ENCODE results near the gene CNTN4. TPM values are rescaled to one million over a fixed set of nuclear protein-coding genes. Genes with fewer than 3 reads are reported as not detected.
"Not testable (repeated sequence)": the region's sequence is repeated elsewhere in the genome, so short reads cannot be mapped to it uniquely, and the experiment has no call there.

Gene CNTN4
- total RNA-seq, 2 donors from 2014 or later = 48.3 to 66.5 TPM

DNA sequence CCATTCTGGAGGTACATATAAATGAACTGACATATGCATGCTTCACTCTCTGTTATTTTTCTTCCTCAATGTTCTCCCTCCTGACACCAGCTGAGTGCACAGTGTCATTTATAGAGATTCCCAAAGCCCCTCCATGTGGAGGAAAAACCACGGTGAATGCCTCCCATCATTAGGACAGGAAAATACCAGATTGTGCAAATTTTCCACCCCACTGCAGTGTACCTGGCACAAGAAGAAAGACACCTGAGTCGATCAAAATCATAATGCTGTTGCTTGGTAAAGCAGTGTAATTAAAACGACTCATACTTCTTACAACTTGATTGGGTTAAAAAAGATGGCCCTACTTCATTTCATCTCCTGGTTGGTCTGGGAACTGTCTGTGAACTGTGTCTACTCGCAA, 720.9 kb downstream of the CNTN4 start:
- DNase-seq (ENCODE audit: low spot score) = no peak
- intact Hi-C loops (cut with DNase I) = no loop called here

DNA sequence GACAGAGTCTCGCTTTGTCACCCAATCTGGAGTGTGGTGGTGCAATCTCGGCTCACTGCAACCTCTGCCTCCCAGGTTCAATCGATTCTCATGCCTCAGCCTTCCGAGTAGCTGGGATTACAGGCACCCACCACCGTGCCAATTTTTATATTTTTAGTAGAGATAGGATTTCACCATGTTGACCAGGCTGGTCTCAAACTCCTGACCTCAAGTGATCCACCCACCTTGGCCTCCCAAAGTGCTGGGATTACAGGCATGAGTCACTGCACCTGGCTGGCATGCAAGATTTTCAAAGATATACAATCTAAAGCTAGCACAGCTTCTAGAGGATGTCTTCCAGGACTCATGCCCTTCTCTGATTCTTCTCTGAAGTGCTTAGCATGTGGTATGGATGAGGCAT, 722.3 kb downstream of the CNTN4 start:
- intact Hi-C loops (cut with DNase I); DNase-seq (ENCODE audit: low spot score): not testable (repeated sequence)

DNA sequence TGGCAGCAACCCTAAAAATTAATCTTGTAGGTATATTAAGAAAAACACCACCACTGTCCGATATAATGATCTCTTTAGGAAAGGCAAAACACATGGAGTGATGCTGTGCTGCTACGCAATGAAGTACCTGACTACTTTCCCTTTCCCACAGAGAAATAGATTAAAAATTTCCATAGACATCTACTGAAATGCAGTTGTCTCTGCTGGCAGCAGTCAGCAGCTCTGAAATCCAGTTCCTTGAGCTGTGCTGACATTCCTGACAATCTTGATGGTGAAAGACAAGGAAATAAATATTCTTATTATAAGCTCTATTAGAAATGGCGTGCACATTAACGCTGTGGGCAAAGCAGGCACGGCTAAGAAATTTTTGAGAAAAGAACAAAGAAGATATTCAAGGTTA, 723.9 kb downstream of the CNTN4 start:
- DNase-seq (ENCODE audit: low spot score) = no peak
- intact Hi-C loops (cut with DNase I) = loop anchor here in 1 of 2 donors (1.0 kb wide), 1 partner anchor 49 kb away; no protein-coding TSS in a partner anchor

DNA sequence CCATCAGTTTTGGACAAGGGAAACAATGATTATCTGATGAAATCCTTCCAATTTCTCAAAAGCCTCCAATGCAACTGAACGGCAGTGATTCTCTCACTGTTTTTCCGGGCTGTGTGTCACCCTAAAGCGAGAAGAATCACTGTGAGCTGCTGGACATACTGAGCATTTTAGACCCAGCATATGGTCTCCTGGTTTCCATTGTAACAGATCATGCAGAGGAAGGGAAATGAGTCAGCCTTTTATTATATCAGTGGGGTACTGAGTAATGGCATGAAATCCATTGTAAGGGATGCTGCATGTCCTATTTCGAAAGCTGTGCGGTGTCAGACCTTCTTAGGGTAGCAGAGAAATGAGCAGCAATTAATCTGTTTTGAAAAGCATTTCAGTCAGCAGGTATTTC, 724.4 kb downstream of the CNTN4 start:
- DNase-seq (ENCODE audit: low spot score) = no peak
- intact Hi-C loops (cut with DNase I) = loop anchor here in 1 of 2 donors (1.0 kb wide), 1 partner anchor 48 kb away; no protein-coding TSS in a partner anchor

DNA sequence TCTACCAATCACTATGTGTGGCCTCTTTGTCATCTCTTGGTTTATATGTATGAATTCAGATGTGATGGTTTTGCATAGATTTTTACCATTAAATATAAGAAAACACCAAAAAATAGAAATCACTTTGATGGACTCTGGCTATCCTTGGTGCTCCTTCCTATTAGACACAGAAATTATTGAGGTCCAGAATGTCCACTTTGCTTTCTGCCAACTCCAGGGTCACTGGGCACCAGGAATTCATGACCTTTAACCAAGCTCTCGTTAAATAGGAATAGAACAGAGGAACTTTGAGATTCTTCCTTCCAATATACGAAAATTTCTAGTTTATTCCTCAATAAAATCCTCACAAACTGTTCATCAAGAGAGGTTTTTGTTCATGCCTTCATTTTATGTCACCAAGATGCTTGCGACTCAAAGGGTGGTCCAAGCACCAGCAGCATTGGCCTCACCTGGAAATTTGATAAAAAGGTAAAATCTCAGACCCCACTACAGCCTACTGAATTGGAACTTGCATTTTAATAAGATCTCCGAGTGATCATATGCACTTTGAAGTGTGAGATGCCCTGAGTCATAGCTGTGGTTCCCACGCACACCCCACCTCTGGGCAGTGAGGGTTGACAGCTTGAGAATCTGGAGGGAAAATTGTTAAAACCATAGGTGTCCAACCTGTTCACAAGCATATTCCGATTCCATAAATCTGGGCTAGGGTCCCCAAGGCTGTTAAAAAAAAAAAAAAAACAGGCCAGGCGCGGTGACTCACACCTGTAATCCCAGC, 725.0 kb downstream of the CNTN4 start:
- no peak for DNase-seq (ENCODE audit: low spot score)
- intact Hi-C loops (cut with DNase I) = loop anchor here in 1 of 2 donors (1.0 kb wide), 1 partner anchor 48 kb away; no protein-coding TSS in a partner anchor

DNA sequence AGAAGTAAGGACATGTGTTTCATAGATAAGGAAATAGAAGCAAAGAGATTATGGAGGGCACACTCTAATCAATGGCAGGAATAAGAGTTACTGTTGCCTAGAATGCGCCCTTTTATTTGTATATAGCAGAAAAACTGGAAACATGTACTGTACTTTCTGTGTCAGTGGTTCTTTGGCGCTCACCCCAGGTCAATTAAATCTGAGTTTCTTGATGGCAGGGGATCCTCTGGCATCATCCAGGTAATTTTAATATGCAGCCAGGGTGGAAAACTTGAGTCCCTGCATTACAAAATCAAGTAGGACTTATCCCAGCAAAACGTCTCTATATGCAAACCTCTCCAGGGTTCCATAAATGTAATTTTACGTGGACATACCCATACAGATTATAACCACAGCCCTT, 727.4 kb downstream of the CNTN4 start:
- no peak for DNase-seq (ENCODE audit: low spot score)
- intact Hi-C loops (cut with DNase I) = no loop called here

DNA sequence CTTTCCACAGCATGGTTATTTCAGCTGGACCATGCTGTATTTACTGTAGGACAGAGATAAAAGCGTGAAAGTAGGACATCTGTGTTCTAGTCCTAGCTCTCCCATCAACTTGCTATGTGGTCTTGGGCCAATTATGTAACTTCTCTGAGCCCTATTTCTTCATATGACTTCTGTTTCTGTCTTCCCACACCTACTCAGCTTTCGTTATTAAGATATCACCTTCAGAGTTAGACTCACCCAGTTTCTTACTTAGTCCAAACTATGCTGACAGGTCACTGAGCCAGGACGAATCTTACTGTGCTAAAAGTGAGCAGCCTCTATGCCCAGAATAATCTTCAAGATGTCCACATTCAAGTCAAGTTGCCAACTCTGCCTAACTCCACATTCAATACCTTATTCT, 727.8 kb downstream of the CNTN4 start:
- intact Hi-C loops (cut with DNase I) = no loop called here
- no peak for DNase-seq (ENCODE audit: low spot score)

DNA sequence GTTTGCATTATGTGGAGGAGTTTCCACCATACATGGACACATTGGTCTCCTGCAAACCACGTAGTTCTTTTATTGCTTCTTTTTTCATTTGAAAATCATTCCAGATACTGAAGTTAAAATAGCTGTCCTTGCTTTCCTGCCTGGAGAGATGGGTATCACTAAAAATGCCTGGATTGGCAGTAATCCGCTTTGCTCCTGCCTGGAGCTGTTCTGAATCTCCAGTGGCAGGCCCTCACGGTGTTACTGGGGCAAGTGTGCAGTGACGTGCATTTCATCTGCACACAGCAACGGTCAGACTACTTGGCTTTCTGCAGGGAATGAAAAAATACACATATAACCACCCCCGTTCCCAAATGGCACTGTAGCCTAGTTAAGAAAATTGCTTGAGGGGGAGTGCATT, 738.6 kb downstream of the CNTN4 start:
- intact Hi-C loops (cut with DNase I) = no loop called here
- no peak for DNase-seq (ENCODE audit: low spot score)

DNA sequence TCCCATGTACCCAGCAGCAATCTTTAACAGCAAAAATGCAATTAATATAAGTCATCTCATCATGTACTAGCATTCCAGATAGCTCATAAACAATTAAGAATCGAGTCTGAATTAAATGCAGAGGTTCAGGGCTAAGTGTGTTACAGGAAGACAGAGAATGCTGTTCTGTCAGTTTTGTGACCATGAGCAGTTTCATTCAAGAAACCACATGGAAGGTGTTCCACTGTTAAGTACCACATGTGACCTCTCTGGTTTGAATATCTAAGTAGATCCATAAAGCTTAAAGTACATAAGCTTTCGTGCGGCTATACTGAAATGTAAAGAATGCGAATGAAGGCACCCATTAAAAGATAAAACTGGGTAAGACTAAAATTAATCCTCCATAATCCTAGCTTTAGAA, 739.2 kb downstream of the CNTN4 start:
- intact Hi-C loops (cut with DNase I) = no loop called here
- no peak for DNase-seq (ENCODE audit: low spot score)

DNA sequence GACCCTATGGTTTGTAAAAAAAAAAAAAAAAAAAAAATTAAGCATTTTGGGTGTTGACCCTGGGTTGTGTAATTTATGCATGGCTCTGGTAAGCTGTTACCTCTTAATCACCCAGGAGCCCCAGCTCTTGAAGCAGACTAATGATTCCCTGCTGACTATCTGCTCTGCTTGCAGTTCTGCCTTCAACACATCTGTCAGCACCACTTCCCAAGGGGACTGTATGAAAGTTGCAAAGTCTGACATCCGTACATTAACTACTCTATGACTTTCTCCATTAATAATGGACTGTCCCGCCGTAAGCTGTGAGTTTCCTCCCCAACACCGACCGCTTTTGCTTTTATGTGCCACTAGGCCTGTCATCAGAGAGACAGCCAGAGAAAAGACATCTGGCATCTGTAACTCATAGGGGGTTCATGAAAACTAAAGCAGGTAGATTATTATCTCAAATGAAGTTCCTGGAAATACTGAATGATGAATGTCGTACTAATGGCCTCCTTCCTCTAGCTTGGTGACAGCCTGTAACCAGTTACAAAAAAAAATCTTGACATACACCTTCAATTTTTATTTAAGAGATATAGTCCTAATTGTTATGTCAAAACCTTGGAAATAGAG, 740.0 kb downstream of the CNTN4 start:
- intact Hi-C loops (cut with DNase I) = no loop called here

DNA sequence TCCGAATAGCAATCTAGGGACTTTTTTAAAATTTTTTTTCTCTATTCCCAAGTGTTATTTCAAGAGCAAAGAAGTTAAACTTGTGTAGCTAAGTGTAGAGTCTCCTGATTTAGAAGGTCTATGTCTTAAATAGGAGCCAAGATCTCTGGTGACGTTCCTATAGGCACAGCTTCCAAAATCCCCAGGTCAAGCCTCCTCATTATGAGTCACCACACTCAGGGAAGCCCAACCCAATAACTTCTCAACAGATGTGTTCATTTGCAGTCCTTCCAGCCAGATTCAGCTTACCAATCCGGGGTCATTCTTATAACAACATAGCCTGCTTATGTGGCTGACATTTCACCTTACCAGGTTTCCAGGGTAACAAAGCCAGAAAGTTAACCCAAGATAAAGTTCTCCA, 741.2 kb downstream of the CNTN4 start:
- intact Hi-C loops (cut with DNase I) = no loop called here
- no peak for DNase-seq (ENCODE audit: low spot score)

More for the DNA sequence above, 740.0 kb downstream of the CNTN4 start:
- DNase-seq (ENCODE audit: low spot score) = no peak

DNA sequence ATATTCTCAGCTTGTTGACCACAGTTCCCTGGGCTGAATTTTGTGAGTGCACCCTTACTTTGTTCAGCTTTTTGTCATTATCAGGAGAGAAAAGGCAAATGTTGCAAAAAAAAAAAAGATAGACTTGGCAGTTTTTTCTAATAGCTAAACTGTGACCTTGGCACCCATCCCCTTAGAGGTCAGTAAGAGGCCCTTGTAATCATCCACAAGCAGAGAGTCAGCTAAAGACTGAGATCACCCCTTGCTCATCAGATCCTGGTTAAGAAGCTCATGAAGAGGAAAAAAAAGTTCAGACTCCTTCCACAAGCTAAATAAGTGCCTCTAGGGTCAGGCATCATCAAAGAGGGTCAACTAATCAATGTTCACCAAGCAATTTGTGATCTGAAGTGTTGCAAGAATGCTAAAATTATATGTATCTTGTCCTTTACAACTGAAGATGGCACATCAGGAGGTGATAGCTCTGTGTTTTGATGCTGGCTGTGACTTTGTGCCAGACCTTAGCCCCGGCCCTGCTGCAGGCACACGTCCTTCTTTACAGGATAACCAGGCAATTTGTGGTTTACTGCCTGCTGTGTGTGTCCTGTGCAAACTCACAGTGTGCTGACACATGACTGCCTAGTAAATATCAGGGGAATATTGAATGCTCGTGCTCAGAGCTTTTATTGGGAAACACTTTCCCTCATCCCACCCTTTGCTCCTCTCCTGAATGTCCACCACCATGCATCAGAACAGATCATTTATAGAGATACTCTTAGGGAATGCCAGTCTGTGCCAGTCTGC, 748.6 kb downstream of the CNTN4 start:
- no peak for DNase-seq (ENCODE audit: low spot score)
- intact Hi-C loops (cut with DNase I) = no loop called here

DNA sequence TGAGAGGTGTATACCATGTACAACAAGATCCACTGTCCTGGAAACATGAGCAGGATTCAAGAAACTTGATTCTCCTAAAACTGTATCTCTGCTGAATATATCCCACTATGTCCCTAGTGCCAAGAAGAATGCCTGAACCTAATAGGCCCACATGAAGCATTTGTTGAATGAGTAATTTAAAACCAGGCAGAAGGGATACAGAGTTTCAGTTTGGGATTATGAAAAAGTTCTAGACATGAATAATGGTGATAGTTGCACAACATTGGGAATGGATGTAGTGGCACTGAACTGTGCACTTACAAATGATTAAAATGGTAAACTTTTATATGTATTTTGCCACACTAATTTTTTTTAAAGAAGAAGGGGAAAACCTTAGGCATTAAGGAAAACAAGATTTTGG, 750.4 kb downstream of the CNTN4 start:
- no peak for DNase-seq (ENCODE audit: low spot score)

DNA sequence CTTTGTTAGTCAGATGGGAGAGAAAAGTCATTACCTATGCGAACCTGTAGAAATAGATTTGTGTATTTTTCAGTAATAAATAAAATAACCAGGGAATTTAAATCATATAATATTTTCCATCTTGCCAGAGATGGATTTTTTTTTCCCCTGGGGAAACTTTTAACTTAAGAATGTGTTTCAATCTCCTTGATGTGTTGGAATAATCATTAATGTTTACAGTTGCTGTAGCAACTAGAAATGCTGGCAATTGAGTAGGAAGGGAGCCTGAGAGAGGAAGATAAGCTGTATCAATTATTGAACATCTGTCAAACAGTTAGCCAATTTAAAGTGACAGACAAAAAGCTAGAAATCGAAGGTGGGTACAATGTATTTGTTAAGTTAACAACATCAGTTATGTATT, 752.0 kb downstream of the CNTN4 start:
- DNase-seq (ENCODE audit: low spot score) = no peak
- intact Hi-C loops (cut with DNase I) = no loop called here

More for the DNA sequence above, 750.4 kb downstream of the CNTN4 start:
- intact Hi-C loops (cut with DNase I) = no loop called here

DNA sequence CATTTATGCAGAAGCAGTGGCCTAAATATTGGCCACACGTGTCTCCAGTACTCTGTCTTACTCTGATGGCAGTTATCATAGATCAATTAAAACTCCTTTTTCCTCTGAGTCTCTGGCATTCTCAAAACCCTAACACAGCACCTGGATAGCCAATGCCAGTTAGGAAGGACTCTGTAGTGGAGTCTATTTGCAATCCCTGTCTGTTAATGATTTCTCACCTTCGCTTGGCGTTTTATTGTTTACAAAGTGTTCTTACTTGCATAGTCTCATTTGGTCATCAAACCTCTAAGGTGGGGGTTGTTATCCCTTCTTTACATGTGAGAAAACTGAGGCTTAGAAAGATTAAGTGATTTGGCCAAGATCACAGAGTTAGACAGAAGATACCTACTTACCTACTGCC, 752.7 kb downstream of the CNTN4 start:
- no peak for DNase-seq (ENCODE audit: low spot score)
- intact Hi-C loops (cut with DNase I) = no loop called here

DNA sequence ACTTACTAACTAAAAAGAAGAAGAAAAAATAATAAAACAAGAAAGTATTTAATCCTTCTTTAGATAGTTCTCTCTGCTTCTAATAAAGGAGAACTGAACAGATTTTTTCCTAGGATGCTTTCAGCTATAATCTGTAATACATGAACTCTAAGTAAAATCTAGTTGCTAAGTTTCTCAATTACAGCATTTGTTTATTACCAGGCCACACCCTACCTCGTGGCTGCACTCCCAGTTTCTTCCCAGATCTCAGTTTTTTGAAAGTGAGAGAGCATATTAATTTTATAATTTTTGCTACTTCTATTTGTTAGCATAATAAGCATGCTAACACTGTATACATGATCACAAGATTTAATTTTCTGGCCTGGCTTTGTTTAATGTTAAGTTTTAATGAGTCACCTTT, 753.2 kb downstream of the CNTN4 start:
- no peak for DNase-seq (ENCODE audit: low spot score)
- intact Hi-C loops (cut with DNase I) = no loop called here

DNA sequence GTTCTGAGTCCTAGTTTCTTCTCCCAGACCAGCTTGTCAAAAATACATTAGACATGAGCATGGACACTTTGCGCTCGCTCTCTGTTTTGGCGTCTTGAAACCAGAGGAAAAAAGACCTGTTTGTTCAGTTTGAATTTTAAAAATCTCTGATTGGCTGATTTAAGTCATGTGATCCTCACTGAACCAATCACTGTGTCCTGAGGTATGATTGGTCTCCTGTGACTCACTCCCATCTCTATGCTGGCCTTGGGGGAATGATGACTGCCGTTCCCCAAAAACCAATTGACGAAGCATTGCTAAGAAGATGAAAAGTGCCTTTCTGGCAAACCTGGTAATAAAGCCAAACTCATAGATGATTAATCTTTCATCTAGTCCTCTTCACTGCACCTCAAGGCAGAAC, 755.0 kb downstream of the CNTN4 start:
- intact Hi-C loops (cut with DNase I) = no loop called here
- no peak for DNase-seq (ENCODE audit: low spot score)

DNA sequence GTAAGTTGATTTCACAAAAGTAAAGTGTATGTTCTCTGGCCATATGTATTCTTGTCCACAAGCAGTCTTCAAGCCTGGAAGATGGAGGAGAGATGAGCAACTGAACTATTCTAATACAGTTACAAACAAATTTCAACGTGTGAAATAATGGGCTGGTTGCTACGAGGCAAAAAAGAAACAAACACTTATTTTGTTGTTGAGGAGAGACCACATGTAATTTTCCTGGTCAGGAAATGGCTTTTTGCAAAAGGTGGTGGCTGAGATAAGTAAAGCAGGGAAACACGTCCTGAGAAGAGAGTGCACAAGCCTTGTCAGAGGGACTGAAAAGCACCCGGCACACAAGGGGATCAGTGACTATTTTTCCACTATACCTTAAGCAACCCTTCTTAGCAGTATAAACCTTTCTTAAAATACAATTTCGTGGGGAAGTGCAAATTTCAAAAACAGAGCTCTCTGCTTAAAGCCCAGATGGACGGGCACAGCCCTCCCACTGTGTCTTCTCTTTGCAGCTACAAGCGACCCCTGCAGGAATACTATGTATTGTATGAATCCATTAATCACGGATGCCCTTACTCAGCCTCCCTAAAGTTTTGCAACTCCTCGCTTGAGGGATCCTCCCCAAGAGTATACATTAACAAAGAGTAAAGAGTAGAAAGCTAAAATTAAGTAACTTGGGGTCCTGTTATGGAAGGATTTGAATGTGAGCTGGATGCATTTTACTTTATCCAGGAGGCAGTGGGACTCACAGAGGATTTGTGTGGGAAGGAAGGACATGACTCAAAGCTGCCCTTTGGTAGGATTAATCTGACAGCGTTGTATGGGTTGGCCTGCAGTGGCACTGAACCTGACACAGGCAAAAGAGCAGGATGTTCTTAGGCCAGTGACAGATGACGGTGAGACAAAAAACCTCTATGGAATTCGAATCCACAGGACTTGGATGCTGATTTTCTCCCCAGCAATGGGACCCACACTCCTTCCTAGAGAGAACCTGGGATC, 757.8 kb downstream of the CNTN4 start:
- no peak for DNase-seq (ENCODE audit: low spot score)
- intact Hi-C loops (cut with DNase I) = no loop called here

DNA sequence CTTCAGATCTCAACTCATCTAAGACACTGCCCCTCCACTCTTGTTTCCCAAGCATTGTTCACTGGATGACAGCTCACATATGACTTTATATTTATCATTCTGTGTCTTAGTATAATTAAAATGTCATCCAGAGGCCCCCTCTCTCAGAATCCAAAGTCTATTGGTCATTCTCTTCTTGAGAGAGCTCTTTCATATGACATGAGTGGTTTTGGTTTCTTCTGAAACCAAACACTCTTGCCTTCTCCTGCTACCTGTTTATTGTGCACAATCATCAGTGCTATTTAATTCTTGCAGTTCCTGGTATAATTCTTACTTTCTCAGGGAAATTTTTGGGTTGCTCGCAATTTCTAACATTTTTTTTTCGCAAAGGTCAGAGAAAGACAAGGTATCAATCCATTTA, 762.0 kb downstream of the CNTN4 start:
- intact Hi-C loops (cut with DNase I) = loop anchor here in 1 of 2 donors (5.0 kb wide), 1 partner anchor 702 kb away; no protein-coding TSS in a partner anchor
- DNase-seq (ENCODE audit: low spot score) = no peak

All from posterior vena cava (tissue), 2 donors.